ENCODE data around the gene XPA. TPM values are rescaled to one million over a fixed set of nuclear protein-coding genes. Genes with fewer than 3 reads are reported as not detected.
"Not testable (repeated sequence)": the region's sequence is repeated elsewhere in the genome, so short reads cannot be mapped to it uniquely, and the experiment has no call there.

XPA gene
- polyA plus RNA-seq, 3 donors = 7.3 to 26.3 (median 13.0) TPM

- H3K27ac ChIP-seq (ENCODE audit: low read depth, low read length) = no peak overlapping the region
- 34 to 74% (median 43%) methylated on average over 3 of the region's 3 CpGs for WGBS, 3 donors
Measured at GRCh38 chr9:97705354-97705950, 8.3 kb upstream of the XPA start.

GRCh38 chr9:97704851-97705250 lies 7.7 kb upstream of the XPA start:
- 84 to 89% (median 86%) methylated on average over 4 of the region's 4 CpGs for WGBS, 3 donors
- no peak overlapping the region for H3K27ac ChIP-seq (ENCODE audit: low read depth, low read length)

GRCh38 chr9:97704345-97704677 lies 7.2 kb upstream of the XPA start:
- no peak overlapping the region for H3K27ac ChIP-seq (ENCODE audit: low read depth, low read length)
- 63 to 73% (median 67%) methylated on average over 3 of the region's 3 CpGs for WGBS, 3 donors

- 46 to 63% (median 63%) methylated on average over 11 of the region's 11 CpGs for WGBS, 3 donors
- no peak overlapping the region for H3K27ac ChIP-seq (ENCODE audit: low read depth, low read length)
Measured at GRCh38 chr9:97703437-97704344, 6.6 kb upstream of the XPA start.

GRCh38 chr9:97699824-97700223 lies 2.7 kb upstream of the XPA start:
- WGBS, 3 donors = 89 to 93% (median 90%) methylated on average over 3 of the region's 3 CpGs

GRCh38 chr9:97699281-97699680 lies 2.1 kb upstream of the XPA start:
- WGBS, 3 donors = 54 to 88% (median 62%) methylated on average over 13 of the region's 13 CpGs

More at GRCh38 chr9:97699824-97700223, 2.7 kb upstream of the XPA start:
- H3K27ac ChIP-seq (ENCODE audit: low read depth, low read length) = not testable (repeated sequence)

GRCh38 chr9:97698865-97699264 lies 1.7 kb upstream of the XPA start:
- H3K27ac ChIP-seq (ENCODE audit: low read depth, low read length) = no peak overlapping the region
- 90 to 95% (median 93%) methylated on average over 14 of the region's 14 CpGs for WGBS, 3 donors

More at GRCh38 chr9:97699281-97699680, 2.1 kb upstream of the XPA start:
- H3K27ac ChIP-seq (ENCODE audit: low read depth, low read length) = not testable (repeated sequence)

- no peak overlapping the region for H3K27ac ChIP-seq (ENCODE audit: low read depth, low read length)
- 26 to 29% (median 29%) methylated on average over 1 of the region's 1 CpG for WGBS, 3 donors
Measured at GRCh38 chr9:97697837-97698236, 697 bp upstream of the XPA start.

- H3K27ac ChIP-seq (ENCODE audit: low read depth, low read length) = no peak overlapping the region
- WGBS, 3 donors = 8 to 20% (median 19%) methylated on average over 9 of the region's 9 CpGs
Measured at GRCh38 chr9:97695995-97696802, 941 bp downstream of the XPA start.

GRCh38 chr9:97695390-97695789 lies 1.8 kb downstream of the XPA start:
- no peak overlapping the region for H3K27ac ChIP-seq (ENCODE audit: low read depth, low read length)
- 73 to 86% (median 80%) methylated on average over 3 of the region's 3 CpGs for WGBS, 3 donors

GRCh38 chr9:97694769-97695168 lies 2.4 kb downstream of the XPA start:
- no peak overlapping the region for H3K27ac ChIP-seq (ENCODE audit: low read depth, low read length)
- 90 to 95% (median 91%) methylated on average over 7 of the region's 7 CpGs for WGBS, 3 donors

GRCh38 chr9:97689401-97690180 lies 7.5 kb downstream of the XPA start:
- WGBS, 3 donors = 50 to 64% (median 56%) methylated on average over 4 of the region's 4 CpGs

GRCh38 chr9:97688654-97689053 lies 8.5 kb downstream of the XPA start:
- WGBS, 3 donors = 44 to 80% (median 76%) methylated on average over 1 of the region's 1 CpG
- H3K27ac ChIP-seq (ENCODE audit: low read depth, low read length) = no peak overlapping the region

More at GRCh38 chr9:97689401-97690180, 7.5 kb downstream of the XPA start:
- no peak overlapping the region for H3K27ac ChIP-seq (ENCODE audit: low read depth, low read length)

- H3K27ac ChIP-seq (ENCODE audit: low read depth, low read length) = no peak overlapping the region
- 91 to 94% (median 94%) methylated on average over 1 of the region's 1 CpG for WGBS, 3 donors
Measured at GRCh38 chr9:97682242-97682641, 14.9 kb downstream of the XPA start.

- H3K27ac ChIP-seq (ENCODE audit: low read depth, low read length) = no peak overlapping the region
- 76 to 82% (median 77%) methylated on average over 3 of the region's 3 CpGs for WGBS, 3 donors
Measured at GRCh38 chr9:97675655-97676054, 21.5 kb downstream of the XPA start.

- no peak overlapping the region for H3K27ac ChIP-seq (ENCODE audit: low read depth, low read length)
- 75 to 92% (median 90%) methylated on average over 3 of the region's 3 CpGs for WGBS, 3 donors
Measured at GRCh38 chr9:97673922-97674321, 23.2 kb downstream of the XPA start.

- no peak overlapping the region for H3K27ac ChIP-seq (ENCODE audit: low read depth, low read length)
- 89 to 96% (median 93%) methylated on average over 3 of the region's 3 CpGs for WGBS, 3 donors
Measured at GRCh38 chr9:97672403-97672802, 24.7 kb downstream of the XPA start.

GRCh38 chr9:97670586-97670985 lies 26.6 kb downstream of the XPA start:
- no peak overlapping the region for H3K27ac ChIP-seq (ENCODE audit: low read depth, low read length)
- 78 to 84% (median 78%) methylated on average over 3 of the region's 3 CpGs for WGBS, 3 donors

Measured in adipose tissue (tissue), 3 donors.